H9 (cell line): ENCODE data around the gene RIMBP2. TPM values are rescaled to one million over a fixed set of nuclear protein-coding genes. Genes with fewer than 3 reads are reported as not detected.

Experiments
- DNase-seq: peaks from one replicate; pipeline ENCODE4 v3.0.0-alpha.2; 2017
- H2AFZ ChIP-seq: one replicate; pipeline ENCODE4 v1.6.1; 2013; ENCODE audit warnings: mild to moderate bottlenecking, low read length, control low read depth, moderate library complexity
- H2AK5ac ChIP-seq: 2 replicates; pipeline ENCODE4 v1.6.1; 2013; ENCODE audit warnings: low read length, control low read depth, mixed read lengths; ENCODE audit not compliant: insufficient read length
- H2BK120ac ChIP-seq: one replicate; pipeline ENCODE4 v1.6.1; 2013; ENCODE audit warnings: low read depth, mild to moderate bottlenecking, low read length, control low read depth, inconsistent platforms; ENCODE audit not compliant: poor library complexity, severe bottlenecking
- H2BK12ac ChIP-seq: 2 replicates; pipeline ENCODE4 v1.6.1; 2013; ENCODE audit warnings: low read length, control low read depth, mixed read lengths, low read depth; ENCODE audit not compliant: insufficient read length
- H2BK15ac ChIP-seq: 2 replicates; pipeline ENCODE4 v1.6.1; 2013; ENCODE audit warnings: low read depth, low read length, control low read depth
- H2BK20ac ChIP-seq: one replicate; pipeline ENCODE4 v1.6.1; 2013; ENCODE audit warnings: low read depth, mild to moderate bottlenecking, low read length, control low read depth, inconsistent platforms; ENCODE audit not compliant: poor library complexity, severe bottlenecking
- H2BK5ac ChIP-seq: 2 replicates; pipeline ENCODE4 v1.6.1; 2013; ENCODE audit warnings: low read length, control low read depth, mixed read lengths; ENCODE audit not compliant: insufficient read length
- H3K14ac ChIP-seq: 2 replicates; pipeline ENCODE4 v1.6.1; 2013; ENCODE audit warnings: low read length, control low read depth; ENCODE audit not compliant: insufficient read depth
- H3K18ac ChIP-seq: 2 replicates; pipeline ENCODE4 v1.6.1; 2013; ENCODE audit warnings: low read depth, mild to moderate bottlenecking, mixed read lengths, low read length, control low read depth; ENCODE audit not compliant: insufficient read length
- H3K23ac ChIP-seq: 2 replicates; pipeline ENCODE4 v1.6.1; 2013; ENCODE audit warnings: low read length, control low read depth, mixed read lengths, low read depth; ENCODE audit not compliant: insufficient read length
- H3K23me2 ChIP-seq: 2 replicates; pipeline ENCODE4 v1.6.1; 2013; ENCODE audit warnings: low read depth, mild to moderate bottlenecking, mixed read lengths, low read length, control low read depth; ENCODE audit not compliant: insufficient read length, poor library complexity, severe bottlenecking
- H3K27ac ChIP-seq: 2 replicates; pipeline ENCODE4 v1.5.1; 2013; ENCODE audit warnings: low read length, control low read depth, mixed read lengths, low read depth; ENCODE audit not compliant: insufficient read length
- H3K27me3 ChIP-seq: 2 replicates; pipeline ENCODE4 v1.6.1; 2013; ENCODE audit warnings: low read length, control low read depth, inconsistent platforms; ENCODE audit not compliant: insufficient read depth
- H3K4ac ChIP-seq: 2 replicates; pipeline ENCODE4 v1.6.1; 2013; ENCODE audit warnings: low read depth, mild to moderate bottlenecking, control low read depth, inconsistent platforms, low read length, moderate library complexity
- H3K4me1 ChIP-seq: 2 replicates; pipeline ENCODE4 v1.6.1; 2013; ENCODE audit warnings: low read length, control low read depth, inconsistent platforms; ENCODE audit not compliant: insufficient read depth
- H3K4me2 ChIP-seq: 2 replicates; pipeline ENCODE4 v1.6.1; 2013; ENCODE audit warnings: low read length, control low read depth, mixed read lengths; ENCODE audit not compliant: insufficient read length, insufficient read depth
- H3K56ac ChIP-seq: 2 replicates; pipeline ENCODE4 v1.6.1; 2013; ENCODE audit warnings: low read depth, mild to moderate bottlenecking, mixed read lengths, low read length, control low read depth; ENCODE audit not compliant: insufficient read length
- H3K79me1 ChIP-seq: 2 replicates; pipeline ENCODE4 v1.6.1; 2013; ENCODE audit warnings: low read depth, mild to moderate bottlenecking, moderate library complexity, low read length, control low read depth, inconsistent platforms; ENCODE audit not compliant: insufficient read depth, poor library complexity, severe bottlenecking
- H3K79me2 ChIP-seq: 2 replicates; pipeline ENCODE4 v1.6.1; 2013; ENCODE audit warnings: low read length, control low read depth, inconsistent platforms; ENCODE audit not compliant: insufficient read depth
- H3K9ac ChIP-seq: 2 replicates; pipeline ENCODE4 v1.6.1; 2013; ENCODE audit warnings: low read length, control low read depth, mixed read lengths; ENCODE audit not compliant: insufficient read length; ENCODE audit errors: extremely low read depth
- H3K9me3 ChIP-seq: one replicate; pipeline ENCODE4 v1.6.1; 2013; ENCODE audit warnings: low read depth, low read length, inconsistent platforms; ENCODE audit not compliant: control insufficient read depth
- H3T11ph ChIP-seq: one replicate; pipeline ENCODE4 v1.6.1; 2013; ENCODE audit warnings: mild to moderate bottlenecking, low read length, control low read depth, inconsistent platforms
- H4K20me1 ChIP-seq: one replicate; pipeline ENCODE4 v1.6.1; 2013; ENCODE audit not compliant: control insufficient read depth, insufficient read length, insufficient read depth
- H4K5ac ChIP-seq: 2 replicates; pipeline ENCODE4 v1.6.1; 2013; ENCODE audit warnings: low read depth, mild to moderate bottlenecking, mixed read lengths, low read length, control low read depth; ENCODE audit not compliant: insufficient read length
- H4K8ac ChIP-seq: replicated peaks from 2 replicates; pipeline ENCODE4 v1.6.1; 2013; ENCODE audit warnings: low read length, control low read depth, mixed read lengths, low read depth; ENCODE audit not compliant: insufficient read length
- H4K91ac ChIP-seq: 2 replicates; pipeline ENCODE4 v1.6.1; 2013; ENCODE audit warnings: low read depth, mild to moderate bottlenecking, moderate library complexity, mixed read lengths, low read length, control low read depth; ENCODE audit not compliant: insufficient read length
- H3K27ac Mint-ChIP-seq, 3 experiments: 2 replicates in 2 of 3; 3 replicates in 1 of 3; pipeline ENCODE4 v1.8.0; 2020 to 2021; ENCODE audit warnings: mixed read lengths in 3 of 3, mild to moderate bottlenecking in 1 of 3, moderate library complexity in 1 of 3
- H3K27me3 Mint-ChIP-seq: 2 replicates; pipeline ENCODE4 v1.8.0; 2021; ENCODE audit warnings: low read depth, mild to moderate bottlenecking, moderate library complexity, mixed read lengths
- H3K36me3 Mint-ChIP-seq, 3 experiments: 2 replicates in 2 of 3; 3 replicates in 1 of 3; pipeline ENCODE4 v1.8.0; 2020 to 2021; ENCODE audit warnings: low read depth in 3 of 3, mixed read lengths in 3 of 3; ENCODE audit not compliant: insufficient read depth in 1 of 3
- H3K4me1 Mint-ChIP-seq, 2 experiments: 2 replicates each; pipeline ENCODE4 v1.8.0; 2020; ENCODE audit warnings: mixed read lengths in 2 of 2
- H3K4me3 Mint-ChIP-seq, 2 experiments: 2 replicates in 1 of 2; 3 replicates in 1 of 2; pipeline ENCODE4 v1.8.0; 2020 to 2021; ENCODE audit warnings: mild to moderate bottlenecking in 2 of 2, mixed read lengths in 2 of 2, moderate library complexity in 1 of 2
- H3K9me3 Mint-ChIP-seq, 2 experiments: 2 replicates in 1 of 2; 3 replicates in 1 of 2; pipeline ENCODE4 v1.8.0; 2020; ENCODE audit warnings: mild to moderate bottlenecking in 2 of 2, mixed read lengths in 2 of 2, moderate library complexity in 1 of 2
- CTCF ChIP-seq: fragments of 200-600 bp; sonication (generic); conservative IDR thresholded peaks from 3 replicates; pipeline ENCODE4 v1.8.0; 2021; ENCODE audit warnings: antibody characterized with exemption, mild to moderate bottlenecking
- WGBS: extraction: QIAGEN DNeasy Blood & Tissue Kit; methylation state at CpG from one replicate; pipeline ENCODE4 v1.1.7; 2013; ENCODE audit warnings: missing lambda C conversion rate, low lambda C conversion rate, mixed read lengths; ENCODE audit not compliant: insufficient read length; ENCODE audit errors: extremely low coverage; 5-methylcytosine and 5-hydroxymethylcytosine counted together
- total RNA-seq: library from RNA; stranded (reverse); gene quantifications from 2 replicates; pipeline ENCODE4 v1.2.1, GENCODE V29; 2021

Gene RIMBP2
- total RNA-seq, 1 experiment from 2014 or later, result 0.70 TPM

- no peak overlapping the region for H2BK120ac ChIP-seq
- H2AFZ ChIP-seq, result no peak overlapping the region
- H3K9me3 ChIP-seq, result no peaks in the 10 kb centered on the region
- no peak overlapping the region for H3K23ac ChIP-seq
- H3K4me1 ChIP-seq, result no peaks in the 10 kb centered on the region
- H3K9me3 Mint-ChIP-seq, result peaks cover 0 to 14% of the 10 kb centered on the region in 2 experiments; a peak in 4 of 5 replicates
- no peaks in the 10 kb centered on the region for H3K27me3 ChIP-seq
- H2BK15ac ChIP-seq, result no peak overlapping the region
- H3K56ac ChIP-seq, result no peak overlapping the region
- H2BK5ac ChIP-seq, result no peak overlapping the region
- no peak overlapping the region for H3K4me3 Mint-ChIP-seq
- no peak overlapping the region for H3K18ac ChIP-seq
- H3T11ph ChIP-seq, result no peak overlapping the region
- no peak overlapping the region for H3K27ac ChIP-seq
- DNase-seq, result no peak
- H4K91ac ChIP-seq, result no peak overlapping the region
- peaks cover 17% of the 10 kb centered on the region for H3K27me3 Mint-ChIP-seq
- no peaks in the 10 kb centered on the region for H3K79me2 ChIP-seq
- no peaks in the 10 kb centered on the region for H3K36me3 Mint-ChIP-seq
- no peak overlapping the region for H4K8ac ChIP-seq
- no peak overlapping the region for H3K4ac ChIP-seq
- H3K79me1 ChIP-seq, result no peaks in the 10 kb centered on the region
- no peak overlapping the region for H2BK20ac ChIP-seq
- peaks cover 5 to 6% of the 10 kb centered on the region in 2 experiments for H3K4me1 Mint-ChIP-seq
- H3K4me2 ChIP-seq, result no peak overlapping the region
- no peaks in the 10 kb centered on the region for H4K20me1 ChIP-seq
- WGBS, result no CpG with 5 or more reads among the region's 6 CpGs
- no peak overlapping the region for H2AK5ac ChIP-seq
- no peak overlapping the region for H4K5ac ChIP-seq
- H3K23me2 ChIP-seq, result no peaks in the 10 kb centered on the region
- no peak overlapping the region for H3K9ac ChIP-seq
- no peak overlapping the region for H3K14ac ChIP-seq
- no peak overlapping the region for H2BK12ac ChIP-seq
- TF ChIP-seq CTCF, result no peak
- no peak overlapping the region for H3K27ac Mint-ChIP-seq
Measured at GRCh38 chr12:130540376-130540775, 175.7 kb downstream of the RIMBP2 start.
